H1 (cell line): Measurements from ENCODE around the gene SAA2. TPM values are rescaled to one million over a fixed set of nuclear protein-coding genes. Genes with fewer than 3 reads are reported as not detected.

Experiments
- polyA plus RNA-seq, 7 experiments: library from polyadenylated mRNA; depleted of rRNA in 3 of 7; stranded (reverse) in 5 of 7; unstranded in 2 of 7; fragments of >200 nt in 5 of 7; fragments of 200-250 nt in 2 of 7; gene quantifications; 1 replicate in 5 of 7; 2 replicates in 1 of 7; 4 replicates in 1 of 7; pipeline versions ENCODE4 v1.2.1 to v1.2.3, GENCODE V29; 2011 to 2013; ENCODE audit warnings: missing spikeins in 2 of 7, mixed read lengths in 2 of 7
- total RNA-seq: library from RNA; stranded (reverse); fragmentation: NEBNext Ultra II Directional; extraction: Animal tissue kit (Norgen Biotek cat#: 25700); gene quantifications from 2 replicates; pipeline ENCODE4 v1.2.1, GENCODE V29; 2021
- TF ChIP-seq, protein P1 (sequence below): IDR thresholded peaks from 2 replicates; pipeline ENCODE4 v1.6.1; 2011; ENCODE audit warnings: low read length, improper control_type of control experiment

SAA2 gene
- total and polyA plus RNA-seq, 2 of the 8 experiments (the other 6 are each of a cell fraction or from before 2014, with no cell fraction given): not detected

DNA sequence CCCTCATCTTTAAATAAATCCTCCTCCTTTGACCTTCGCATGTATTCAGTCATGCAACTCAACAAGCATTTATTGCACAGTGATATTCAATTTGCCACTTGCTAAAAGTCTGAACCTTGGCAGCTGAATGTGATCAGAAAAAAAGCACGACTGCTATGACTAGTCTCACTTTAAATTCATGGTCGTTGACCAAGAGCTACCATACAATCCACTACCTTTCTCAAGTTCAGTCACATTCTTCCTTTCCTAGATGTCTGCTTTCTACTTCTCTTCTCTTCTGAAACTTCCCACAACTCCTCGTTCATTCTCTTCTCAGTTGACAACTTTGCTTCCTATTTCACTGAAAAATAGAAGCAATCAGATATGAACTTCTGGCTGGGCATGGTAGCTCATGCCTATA is 15.6 kb upstream of the SAA2 start (continued):
- TF ChIP-seq, protein P1, sequence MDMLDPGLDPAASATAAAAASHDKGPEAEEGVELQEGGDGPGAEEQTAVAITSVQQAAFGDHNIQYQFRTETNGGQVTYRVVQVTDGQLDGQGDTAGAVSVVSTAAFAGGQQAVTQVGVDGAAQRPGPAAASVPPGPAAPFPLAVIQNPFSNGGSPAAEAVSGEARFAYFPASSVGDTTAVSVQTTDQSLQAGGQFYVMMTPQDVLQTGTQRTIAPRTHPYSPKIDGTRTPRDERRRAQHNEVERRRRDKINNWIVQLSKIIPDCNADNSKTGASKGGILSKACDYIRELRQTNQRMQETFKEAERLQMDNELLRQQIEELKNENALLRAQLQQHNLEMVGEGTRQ: no peak
- TF ChIP-seq, all 59 proteins: peak for 0
